MM.1S (cell line): ENCODE measurements around the gene PCMTD2.

ENCODE experiments used
- DNase-seq: peaks from one replicate; pipeline ENCODE4 v3.0.0-alpha.2; 2015
- H2AFZ ChIP-seq: fragments of 300-600 bp; sonication (generic); 2 replicates; pipeline ENCODE4 v1.6.0; 2016; ENCODE audit warnings: antibody characterized with exemption, low read length
- H3F3A ChIP-seq: fragments of 300-600 bp; sonication (generic); 2 replicates; pipeline ENCODE4 v1.6.1; 2016; ENCODE audit warnings: mild to moderate bottlenecking, antibody characterized with exemption, low read length, moderate library complexity, mixed read lengths; ENCODE audit not compliant: insufficient read depth
- H3K27ac ChIP-seq: fragments of 300-600 bp; sonication (generic); 2 replicates; pipeline ENCODE4 v1.5.1; 2016; ENCODE audit warnings: mild to moderate bottlenecking, low read length
- H3K27me3 ChIP-seq: fragments of 300-600 bp; sonication (generic); replicated peaks from 2 replicates; pipeline ENCODE4 v1.6.0; 2016; ENCODE audit warnings: low read length; ENCODE audit not compliant: insufficient read depth
- H3K36me3 ChIP-seq: fragments of 300-600 bp; sonication (generic); replicated peaks from 2 replicates; pipeline ENCODE4 v1.6.1; 2016; ENCODE audit warnings: mild to moderate bottlenecking, low read length, mixed read lengths; ENCODE audit not compliant: insufficient read depth
- H3K4me1 ChIP-seq: fragments of 300-600 bp; sonication (generic); 2 replicates; pipeline ENCODE4 v1.6.1; 2016; ENCODE audit warnings: low read length, mixed read lengths
- H3K4me2 ChIP-seq: fragments of 300-600 bp; sonication (generic); 2 replicates; pipeline ENCODE4 v1.6.0; 2016; ENCODE audit warnings: low read depth, low read length
- H3K4me3 ChIP-seq: fragments of 300-600 bp; sonication (generic); 2 replicates; pipeline ENCODE4 v1.5.1; 2016; ENCODE audit warnings: low read length, mixed read lengths
- H3K79me2 ChIP-seq: fragments of 300-600 bp; sonication (generic); 2 replicates; pipeline ENCODE4 v1.6.1; 2016; ENCODE audit warnings: mixed run types, low read length, mixed read lengths
- H3K9ac ChIP-seq: fragments of 300-600 bp; sonication (generic); 2 replicates; pipeline ENCODE4 v1.6.1; 2016; ENCODE audit warnings: low read length, mixed read lengths
- H3K9me2 ChIP-seq: fragments of 300-600 bp; sonication (generic); replicated peaks from 2 replicates; pipeline ENCODE4 v1.6.1; 2016; ENCODE audit warnings: mild to moderate bottlenecking, low read length, mixed read lengths; ENCODE audit not compliant: insufficient read depth
- H3K9me3 ChIP-seq: fragments of 300-600 bp; sonication (generic); replicated peaks from 2 replicates; pipeline ENCODE4 v1.6.1; 2016; ENCODE audit warnings: mild to moderate bottlenecking, low read length, mixed read lengths; ENCODE audit not compliant: insufficient read depth
- H4K20me1 ChIP-seq: fragments of 300-600 bp; sonication (generic); 2 replicates; pipeline ENCODE4 v1.6.1; 2016; ENCODE audit warnings: mild to moderate bottlenecking, low read length, moderate library complexity, mixed read lengths; ENCODE audit not compliant: insufficient read depth
- EZH2 ChIP-seq: fragments of 300-600 bp; sonication (generic); optimal IDR thresholded peaks from 2 replicates; pipeline ENCODE3; 2017; ENCODE audit warnings: low read depth, mild to moderate bottlenecking, antibody characterized with exemption, low read length, mixed read lengths
- EZH2phosphoT487 ChIP-seq: fragments of 300-600 bp; sonication (generic); IDR thresholded peaks from 2 replicates; pipeline ENCODE4 v1.6.1; 2018; ENCODE audit warnings: antibody characterized with exemption, low read length
- TF ChIP-seq, protein P1 (sequence below): fragments of 300-600 bp; sonication (generic); IDR thresholded peaks from 2 replicates; pipeline ENCODE4 v1.5.1; 2016; ENCODE audit warnings: antibody characterized with exemption, low read length, mixed read lengths

Gene PCMTD2

DNA sequence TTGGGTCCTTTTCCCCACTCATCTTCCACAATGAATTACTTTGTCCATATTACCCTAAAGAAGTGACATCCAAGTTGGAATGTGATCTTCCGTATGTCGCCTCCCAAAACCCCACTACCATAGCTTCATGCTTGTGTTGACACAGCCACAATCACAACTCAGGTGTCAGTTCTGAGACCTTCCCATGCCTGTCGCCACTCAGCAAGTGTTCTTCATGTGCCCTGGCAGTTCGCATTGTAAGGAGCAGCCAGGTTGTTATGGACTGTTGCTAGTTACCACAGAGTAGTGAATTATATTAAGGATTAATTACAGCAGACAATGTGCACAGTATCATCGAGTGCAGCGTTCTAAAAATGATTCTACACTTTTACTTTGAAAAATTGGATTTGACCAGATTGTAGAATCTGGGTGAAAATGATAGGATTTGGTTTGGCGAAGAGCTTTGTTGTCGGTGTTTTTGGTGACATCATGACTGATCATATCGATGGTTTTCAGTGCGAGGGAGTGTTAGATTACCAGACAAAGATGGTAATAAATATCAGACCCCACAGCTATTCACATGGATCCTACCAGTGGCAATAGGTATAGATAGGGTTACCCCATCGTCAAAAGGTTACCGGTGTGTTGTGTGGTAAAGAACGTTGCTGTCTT lies 1.7 kb downstream of the PCMTD2 start:
- Histone ChIP-seq H3K4me3 (no peak overlapping the region), H3K4me2 (peak overlapping the region; percentile 64; the same call in 1 of the 2 replicates), H3K27me3 (no peaks in the 10 kb centered on the region)

DNA sequence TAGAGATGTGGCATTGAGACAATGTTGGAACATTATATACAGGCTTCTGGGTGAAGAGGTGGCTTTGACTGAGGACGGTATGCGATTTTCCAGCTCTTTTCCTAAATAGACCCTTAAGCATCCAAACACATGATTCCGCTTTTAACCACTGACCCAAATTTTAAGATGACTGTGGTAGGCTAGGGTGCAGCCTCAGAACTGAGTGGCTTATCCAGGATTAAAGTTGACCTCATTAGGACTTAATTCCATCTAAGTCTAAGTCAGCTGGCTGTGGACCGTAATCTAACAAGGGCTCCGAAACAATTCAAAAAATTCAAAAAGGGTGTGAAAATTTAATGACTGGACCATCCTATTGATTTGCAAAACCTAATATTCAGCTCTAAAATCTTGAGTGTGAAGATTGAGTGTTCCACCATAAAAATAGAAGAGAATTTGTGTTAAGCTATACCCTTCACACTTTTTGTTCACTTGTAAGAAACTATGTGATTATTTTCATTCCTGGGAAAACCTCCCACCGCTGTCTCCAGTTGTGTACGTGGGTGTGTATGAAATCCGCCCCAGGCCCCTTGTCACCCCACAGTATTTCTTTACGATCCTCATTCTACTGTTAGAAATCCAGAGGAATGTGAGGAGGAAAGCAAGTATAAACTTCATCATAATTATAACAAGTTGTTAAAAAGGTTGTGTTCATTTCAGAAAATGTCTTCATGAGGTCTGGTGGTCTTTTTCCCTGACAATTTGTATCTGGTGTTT lies 2.7 kb downstream of the PCMTD2 start:
- Histone ChIP-seq H3K27me3 (no peaks in the 10 kb centered on the region), H3K4me1 (peaks cover 5% of the 10 kb centered on the region), H2AFZ (no peak overlapping the region), H3K4me2 (no peak overlapping the region), H3K27ac (no peak overlapping the region), H3K4me3 (no peak overlapping the region), H3K79me2 (peaks cover 32% of the 10 kb centered on the region), H3F3A (no peaks in the 10 kb centered on the region), H4K20me1 (no peaks in the 10 kb centered on the region), H3K36me3 (no peaks in the 10 kb centered on the region), H3K9ac (no peak overlapping the region), H3K9me3 (no peaks in the 10 kb centered on the region), H3K9me2 (no peaks in the 10 kb centered on the region)
- TF ChIP-seq EZH2, result no peak
- TF ChIP-seq EZH2phosphoT487, result no peak
- TF ChIP-seq, protein P1, sequence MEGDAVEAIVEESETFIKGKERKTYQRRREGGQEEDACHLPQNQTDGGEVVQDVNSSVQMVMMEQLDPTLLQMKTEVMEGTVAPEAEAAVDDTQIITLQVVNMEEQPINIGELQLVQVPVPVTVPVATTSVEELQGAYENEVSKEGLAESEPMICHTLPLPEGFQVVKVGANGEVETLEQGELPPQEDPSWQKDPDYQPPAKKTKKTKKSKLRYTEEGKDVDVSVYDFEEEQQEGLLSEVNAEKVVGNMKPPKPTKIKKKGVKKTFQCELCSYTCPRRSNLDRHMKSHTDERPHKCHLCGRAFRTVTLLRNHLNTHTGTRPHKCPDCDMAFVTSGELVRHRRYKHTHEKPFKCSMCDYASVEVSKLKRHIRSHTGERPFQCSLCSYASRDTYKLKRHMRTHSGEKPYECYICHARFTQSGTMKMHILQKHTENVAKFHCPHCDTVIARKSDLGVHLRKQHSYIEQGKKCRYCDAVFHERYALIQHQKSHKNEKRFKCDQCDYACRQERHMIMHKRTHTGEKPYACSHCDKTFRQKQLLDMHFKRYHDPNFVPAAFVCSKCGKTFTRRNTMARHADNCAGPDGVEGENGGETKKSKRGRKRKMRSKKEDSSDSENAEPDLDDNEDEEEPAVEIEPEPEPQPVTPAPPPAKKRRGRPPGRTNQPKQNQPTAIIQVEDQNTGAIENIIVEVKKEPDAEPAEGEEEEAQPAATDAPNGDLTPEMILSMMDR, result no peak
- no peak for DNase-seq

More for the DNA sequence above, 1.7 kb downstream of the PCMTD2 start:
- H3K9me3 ChIP-seq, result no peaks in the 10 kb centered on the region
- TF ChIP-seq EZH2phosphoT487, result no peak
- TF ChIP-seq, protein P1, result no peak
- no peaks in the 10 kb centered on the region for H4K20me1 ChIP-seq
- H2AFZ ChIP-seq, result no peak overlapping the region
- no peak overlapping the region for H3K9ac ChIP-seq
- H3K9me2 ChIP-seq, result no peaks in the 10 kb centered on the region
- H3K79me2 ChIP-seq, result peaks cover 32% of the 10 kb centered on the region
- no peaks in the 10 kb centered on the region for H3F3A ChIP-seq
- no peak overlapping the region for H3K27ac ChIP-seq
- no peak for DNase-seq
- no peaks in the 10 kb centered on the region for H3K36me3 ChIP-seq
- peaks cover 5% of the 10 kb centered on the region for H3K4me1 ChIP-seq

DNA sequence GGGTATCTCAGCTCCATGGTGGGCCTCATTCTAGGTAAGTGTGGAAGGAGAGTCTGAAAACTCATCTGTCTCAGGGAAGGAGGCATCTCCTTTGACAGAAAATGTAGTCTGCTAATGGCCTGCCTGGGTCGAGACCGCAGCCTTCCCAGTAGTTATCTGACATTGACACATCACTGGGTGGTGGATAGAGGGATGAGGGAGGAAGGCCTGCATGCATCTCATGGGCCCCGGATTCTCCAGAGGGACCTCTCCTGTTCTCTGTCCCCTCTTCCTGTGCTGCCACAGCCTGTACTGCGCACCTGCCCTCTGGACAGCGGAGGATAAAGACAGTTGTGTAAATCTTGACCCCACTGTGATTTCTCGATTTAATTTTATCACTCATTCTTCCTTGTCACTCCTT lies 4.7 kb downstream of the PCMTD2 start:
- Histone ChIP-seq H3K9me2 (no peaks in the 10 kb centered on the region), H3K36me3 (no peaks in the 10 kb centered on the region), H3F3A (no peaks in the 10 kb centered on the region), H3K27ac (no peak overlapping the region), H3K9me3 (no peaks in the 10 kb centered on the region), H3K4me3 (no peak overlapping the region), H3K4me1 (peaks cover 5% of the 10 kb centered on the region), H3K79me2 (peaks cover 32% of the 10 kb centered on the region), H2AFZ (no peak overlapping the region), H3K9ac (no peak overlapping the region), H3K27me3 (no peaks in the 10 kb centered on the region), H3K4me2 (no peak overlapping the region), H4K20me1 (no peaks in the 10 kb centered on the region)
- no peak for DNase-seq
- TF ChIP-seq, protein P1, result no peak
- TF ChIP-seq EZH2phosphoT487, result no peak
- no peak for TF ChIP-seq EZH2
